ENCODE data around the gene MBTPS1.

- TF ChIP-seq E2F4 (CRISPR knock-in tag; IDR thresholded peaks at IDR 0.05; ENCODE audit: borderline replicate concordance, low read depth) (no peak), USF2 (CRISPR knock-in tag; IDR thresholded peaks at IDR 0.05) (no peak)
These were observed 107.5 kb downstream of the MBTPS1 start for GRCh38 chr16:84009282-84009681.
